Stimulated activated CD8-positive, alpha-beta memory T cell treated with anti-CD3 and anti-CD28 coated beads, Interleukin-2, amount 100 ng/mL, for 48 hours (primary cell): ENCODE results near the gene RHOBTB3.
"Not testable (repeated sequence)": the region's sequence is repeated elsewhere in the genome, so short reads cannot be mapped to it uniquely, and the experiment has no call there.

Experiments used
- DNase-seq, 2 donors: peaks; one replicate each; pipeline ENCODE4 v3.0.0-alpha.2; 2020; ENCODE audit warnings: low read depth in 2 of 2

Gene RHOBTB3

GRCh38 chr5:95818181-95819147, 87.3 kb downstream of the RHOBTB3 start:
- no peak for DNase-seq

DNA sequence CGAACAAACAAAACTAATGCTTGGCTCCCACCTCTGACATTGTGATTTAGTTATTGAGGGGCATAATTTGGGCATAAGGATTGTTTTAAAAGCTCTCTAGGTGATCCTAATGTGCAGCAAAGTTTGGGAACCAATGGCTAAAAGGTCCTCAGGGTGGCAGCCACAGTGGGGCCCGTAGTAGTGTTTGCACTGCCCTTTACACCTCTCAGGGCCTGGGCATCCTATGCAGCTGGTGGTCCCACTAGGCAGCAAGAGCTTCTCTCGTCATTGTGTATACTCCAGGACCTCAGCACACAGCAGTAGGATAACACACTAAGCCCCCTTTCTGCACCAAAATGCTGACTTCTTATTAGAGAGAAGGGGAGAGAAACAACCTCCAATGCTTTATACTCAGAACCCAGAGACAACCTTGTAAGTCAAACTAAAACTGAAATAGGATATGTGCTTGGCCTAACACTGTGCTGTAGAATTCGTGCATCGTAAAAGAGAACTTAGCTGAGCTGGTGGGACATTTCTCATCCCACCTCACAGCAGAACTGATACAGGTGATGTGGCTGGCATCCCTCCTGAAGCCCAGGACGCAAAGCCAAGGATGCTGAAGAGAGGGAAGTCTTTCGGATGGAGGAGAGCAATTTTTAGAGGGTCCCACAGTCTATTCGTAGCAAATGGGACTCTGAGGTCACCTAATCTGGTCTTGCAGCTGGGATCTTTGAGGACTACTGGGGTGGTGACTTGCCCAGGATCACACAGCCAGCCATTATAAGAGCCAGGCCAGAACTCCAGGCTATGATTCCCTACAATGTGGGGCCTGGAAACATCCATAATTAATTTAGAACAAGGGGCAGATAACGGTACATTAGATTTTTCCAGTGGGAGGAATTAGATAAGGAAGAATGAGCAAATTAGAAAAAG, 90.2 kb downstream of the RHOBTB3 start:
- no peak for DNase-seq

GRCh38 chr5:95822043-95822541, 91.0 kb downstream of the RHOBTB3 start:
- no peak for DNase-seq

- DNase-seq: no peak
These were observed 91.5 kb downstream of the RHOBTB3 start, which contains the start of gene GLRX for GRCh38 chr5:95822542-95823181. Gene GLRX (minus strand): TSS chr5:95822726. CDS start chr5:95822662, 64 bp downstream.

DNA sequence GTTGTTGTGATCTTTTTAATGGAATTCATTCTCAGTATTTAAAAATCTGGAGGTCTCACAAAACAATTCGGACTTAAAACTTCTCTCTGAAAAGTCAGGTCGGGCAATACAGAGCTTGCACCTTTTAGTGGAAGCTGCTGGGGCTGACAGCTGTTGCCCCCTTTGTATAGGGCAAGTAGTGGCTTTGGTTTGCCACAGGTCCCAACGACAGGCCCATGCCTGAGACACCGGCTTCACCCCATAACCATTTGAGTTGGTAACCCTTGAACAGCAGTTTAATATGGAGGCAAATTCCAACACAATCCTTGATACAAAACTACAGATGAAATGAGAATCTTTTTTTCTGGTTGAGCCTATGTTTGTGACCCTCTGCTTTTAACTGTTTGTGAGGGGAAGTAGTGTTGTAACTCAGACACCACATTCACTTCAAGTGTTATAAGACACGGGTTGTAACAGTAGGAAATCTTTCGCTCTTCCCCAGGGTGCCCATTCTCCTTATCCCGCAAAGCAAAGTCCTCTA, 92.1 kb downstream of the RHOBTB3 start:
- DNase-seq: no peak

DNA sequence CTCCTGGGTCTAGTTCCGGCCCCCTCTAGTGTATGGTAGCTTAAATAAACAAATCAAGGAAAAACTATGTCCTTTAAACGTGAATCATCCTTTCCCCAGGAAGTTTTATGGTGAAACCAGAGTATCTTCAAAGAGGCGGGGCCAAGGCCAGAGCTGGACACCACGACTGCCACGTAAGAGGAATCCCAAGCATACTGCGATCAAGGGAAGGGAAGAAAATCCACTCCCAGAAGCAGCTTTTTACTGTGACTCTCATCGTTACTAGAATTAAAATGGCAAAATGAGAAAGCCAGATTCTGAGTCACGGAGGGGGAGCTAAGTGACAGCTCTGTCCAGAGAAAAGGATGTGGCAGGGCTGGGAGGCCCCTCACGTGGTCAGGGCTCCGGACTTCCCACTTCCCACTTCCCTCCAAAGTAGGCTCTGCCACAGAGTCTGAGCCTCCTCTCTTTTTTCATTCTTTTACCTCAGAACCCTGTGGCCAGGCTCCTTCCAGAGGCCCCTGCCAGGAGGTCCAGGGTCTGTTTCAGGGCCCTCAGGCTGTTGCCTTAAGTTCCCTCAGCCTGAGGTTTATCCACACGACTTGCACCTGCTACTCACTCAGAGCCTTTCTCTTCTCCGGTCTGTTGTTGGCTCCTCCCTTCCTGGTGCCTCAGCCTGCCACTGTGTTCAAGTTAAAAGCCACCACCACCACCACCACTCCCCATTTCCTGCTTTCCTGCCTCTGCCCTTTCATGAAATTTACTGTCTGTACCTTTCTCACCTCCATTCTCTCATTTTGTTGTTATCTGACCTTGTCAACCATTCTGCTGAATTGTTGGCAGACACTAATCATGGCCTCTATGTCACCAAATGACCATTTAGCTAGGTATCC, 92.8 kb downstream of the RHOBTB3 start:
- no peak for DNase-seq

GRCh38 chr5:95824747-95825146, 93.6 kb downstream of the RHOBTB3 start:
- DNase-seq: no peak

GRCh38 chr5:95825495-95825894, 94.4 kb downstream of the RHOBTB3 start:
- no peak for DNase-seq

DNA sequence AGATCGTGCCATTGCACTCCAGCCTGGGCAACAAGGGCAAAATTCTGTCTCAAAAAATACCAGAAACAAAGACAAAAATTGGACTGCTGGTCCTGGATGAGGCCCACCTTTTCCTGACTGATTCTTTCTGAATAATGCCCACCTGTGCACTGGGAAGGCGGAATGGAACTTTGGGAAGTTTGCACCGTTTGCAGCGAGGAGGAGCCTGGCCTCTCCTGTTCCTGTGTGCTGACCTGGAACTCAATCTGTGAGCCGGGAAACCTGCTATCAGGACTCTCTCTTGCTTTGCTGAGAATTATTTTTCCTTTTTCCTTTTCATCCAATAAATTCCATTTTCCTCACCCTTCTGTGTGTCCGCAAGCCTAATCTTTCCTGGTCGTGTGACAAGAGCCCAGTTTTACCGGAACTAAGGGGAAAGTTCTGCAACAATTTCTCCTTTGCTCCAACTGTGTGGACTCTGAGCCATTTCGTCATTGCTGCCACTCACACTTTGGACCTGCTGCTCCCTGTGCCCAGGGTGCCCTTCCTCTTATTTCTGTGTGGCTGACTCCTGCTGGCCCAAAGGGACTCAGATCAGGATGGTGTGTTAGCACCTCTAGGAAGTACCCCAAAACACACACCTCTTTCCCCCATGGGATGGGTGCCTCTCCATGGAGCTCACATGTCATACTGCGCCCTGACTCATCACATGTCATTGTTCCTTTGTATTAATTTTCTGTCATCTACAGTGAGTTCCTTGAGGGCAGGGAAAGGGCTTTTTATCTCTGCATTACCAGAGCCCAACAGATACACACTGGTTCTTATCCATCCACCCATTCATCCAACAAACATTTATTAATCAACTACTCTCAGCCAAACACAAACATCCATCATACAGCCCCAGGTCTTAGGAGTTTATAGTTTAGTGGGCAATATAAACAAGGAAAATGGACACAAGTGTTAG, 96.1 kb downstream of the RHOBTB3 start:
- DNase-seq: no peak

DNA sequence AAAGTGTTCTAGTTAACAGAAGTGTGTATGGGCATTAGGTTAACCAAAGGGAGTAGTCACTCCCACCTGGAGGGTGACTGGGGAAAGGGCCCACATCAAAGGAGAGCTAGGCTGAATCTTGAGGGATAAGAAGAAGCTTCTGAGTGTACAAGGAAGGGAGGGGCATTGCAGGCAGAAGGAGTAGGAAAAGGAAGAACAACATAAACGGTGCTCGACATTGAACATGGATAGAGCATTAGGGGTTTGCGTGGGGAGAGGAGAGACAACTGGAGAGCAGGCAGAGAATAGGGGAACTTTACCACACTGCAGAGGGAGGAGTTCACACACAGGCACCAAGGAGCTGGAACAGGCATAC, 96.7 kb downstream of the RHOBTB3 start:
- DNase-seq: no peak

GRCh38 chr5:95830226-95830625, 99.1 kb downstream of the RHOBTB3 start:
- DNase-seq: no peak

DNA sequence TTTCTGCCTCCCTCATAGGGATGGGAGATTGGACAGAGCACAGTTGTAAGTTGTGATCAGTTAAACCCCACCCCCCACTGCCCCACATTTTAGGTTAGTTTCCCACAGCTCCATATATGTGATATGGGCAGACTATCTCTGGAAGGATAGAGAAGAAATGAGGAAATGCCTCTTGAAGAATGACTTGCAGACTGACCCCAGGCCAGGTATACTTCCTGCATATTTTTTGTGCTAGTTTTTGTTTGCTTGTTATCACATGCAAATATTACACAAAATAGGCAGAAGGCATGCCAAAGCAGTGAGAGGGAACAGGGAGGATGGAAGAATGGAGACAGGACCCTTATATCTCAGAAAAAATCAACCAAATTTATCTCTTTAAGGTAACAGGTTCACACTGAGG, 101.5 kb downstream of the RHOBTB3 start:
- DNase-seq: no peak

GRCh38 chr5:95835682-95836385, 104.7 kb downstream of the RHOBTB3 start:
- DNase-seq: no peak

GRCh38 chr5:95836544-95836943, 105.4 kb downstream of the RHOBTB3 start:
- no peak for DNase-seq

DNA sequence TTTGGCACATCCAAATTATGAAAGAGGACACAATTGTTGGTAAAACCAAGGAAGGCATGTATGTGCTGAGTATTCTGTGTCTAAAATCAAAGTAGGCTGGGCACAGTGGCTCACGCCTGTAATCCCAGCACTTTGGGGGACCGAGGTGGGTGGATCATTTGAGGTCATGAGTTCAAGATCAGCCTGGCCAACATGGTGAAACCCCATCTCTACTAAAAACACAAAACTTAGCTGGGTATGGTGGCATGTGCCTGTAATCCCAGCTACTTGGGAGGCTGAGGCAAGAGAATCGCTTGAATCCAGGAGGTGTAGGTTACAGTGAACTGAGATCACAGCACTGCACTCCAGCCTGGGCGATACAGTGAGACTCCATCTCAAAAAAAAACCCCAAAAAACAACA, 105.8 kb downstream of the RHOBTB3 start:
- DNase-seq: not testable (repeated sequence)

GRCh38 chr5:95837492-95837891, 106.4 kb downstream of the RHOBTB3 start:
- DNase-seq: no peak

DNA sequence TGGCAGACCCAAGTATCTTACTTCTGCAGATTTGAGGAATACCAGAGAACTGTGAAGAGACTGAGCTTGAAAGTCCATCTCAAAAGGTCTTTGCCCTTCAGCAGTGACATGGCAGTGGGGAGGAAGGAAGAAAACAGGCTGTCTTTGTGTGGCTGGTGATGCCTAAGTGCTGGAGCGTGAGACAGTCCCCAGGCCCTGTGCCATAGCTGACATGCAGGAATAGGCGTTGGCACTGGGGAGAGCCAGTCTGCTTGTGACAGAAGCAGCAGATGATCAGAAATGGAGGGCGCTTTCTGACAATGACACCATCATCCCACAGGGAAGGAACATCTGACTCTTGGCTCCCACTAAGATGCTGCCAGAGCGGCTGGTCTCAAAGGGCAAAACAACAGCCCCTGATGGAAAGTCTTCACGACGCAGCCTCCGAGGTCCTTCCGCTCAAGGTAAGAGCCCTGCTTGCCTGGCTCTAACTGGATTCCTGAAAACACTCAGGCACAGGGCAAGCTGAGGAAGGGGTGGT, 106.9 kb downstream of the RHOBTB3 start:
- DNase-seq: no peak

- DNase-seq: no peak
These were observed 107.4 kb downstream of the RHOBTB3 start for GRCh38 chr5:95838556-95838955.

DNA sequence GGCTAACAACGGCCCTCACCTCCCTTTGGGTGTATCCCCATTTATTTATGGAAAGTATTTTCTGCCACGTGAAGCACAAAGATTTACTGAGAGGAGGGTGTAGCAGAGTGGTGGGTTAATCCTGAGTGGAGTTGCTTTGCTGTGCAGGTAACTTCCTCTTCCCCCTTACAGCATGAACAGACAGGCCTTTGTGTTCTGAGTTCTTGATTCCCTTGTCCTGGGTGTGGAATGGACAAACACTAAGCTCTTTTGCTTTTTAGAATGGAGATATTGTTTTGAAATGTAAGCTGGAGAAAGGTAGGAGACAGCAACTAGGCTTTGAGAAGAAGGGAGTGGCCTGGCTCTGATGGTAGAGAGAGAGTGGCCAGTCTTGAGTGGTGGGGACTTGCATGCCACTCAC, 108.5 kb downstream of the RHOBTB3 start:
- DNase-seq: no peak
